IgD-negative memory B cell (primary cell): Measurements from ENCODE around the gene ALDH3A1. TPM values are rescaled to one million over a fixed set of nuclear protein-coding genes. Genes with fewer than 3 reads are reported as not detected.

Experiments used
- H3K27ac Mint-ChIP-seq, 3 donors: one replicate each; pipeline ENCODE4 v1.8.0; 2020 to 2022; ENCODE audit warnings: mild to moderate bottlenecking in 3 of 3, mixed read lengths in 3 of 3, moderate library complexity in 1 of 3
- H3K27me3 Mint-ChIP-seq: one replicate; pipeline ENCODE4 v1.8.0; 2021; ENCODE audit warnings: mixed read lengths
- H3K36me3 Mint-ChIP-seq: one replicate; pipeline ENCODE4 v1.8.0; 2020; ENCODE audit warnings: mild to moderate bottlenecking, mixed read lengths
- H3K4me1 Mint-ChIP-seq, 3 donors: one replicate each; pipeline ENCODE4 v1.8.0; 2020 to 2022; ENCODE audit warnings: mixed read lengths in 3 of 3, mild to moderate bottlenecking in 1 of 3
- H3K4me3 Mint-ChIP-seq, 4 donors: one replicate each; pipeline ENCODE4 v1.8.0; 2020 to 2022; ENCODE audit warnings: mild to moderate bottlenecking in 4 of 4, mixed read lengths in 4 of 4, moderate library complexity in 3 of 4
- H3K9me3 Mint-ChIP-seq, 3 donors: one replicate each; pipeline ENCODE4 v1.8.0; 2020 to 2021; ENCODE audit warnings: mixed read lengths in 3 of 3, mild to moderate bottlenecking in 1 of 3
- polyA plus RNA-seq: library from polyadenylated mRNA; unstranded; fragments of 300-500 nt; fragmentation: Illumina TruSeq; gene quantifications from one replicate; pipeline ENCODE4 v1.2.3, GENCODE V29; 2021

The ALDH3A1 gene
- polyA plus RNA-seq, 1 donor from 2014 or later: not detected

DNA sequence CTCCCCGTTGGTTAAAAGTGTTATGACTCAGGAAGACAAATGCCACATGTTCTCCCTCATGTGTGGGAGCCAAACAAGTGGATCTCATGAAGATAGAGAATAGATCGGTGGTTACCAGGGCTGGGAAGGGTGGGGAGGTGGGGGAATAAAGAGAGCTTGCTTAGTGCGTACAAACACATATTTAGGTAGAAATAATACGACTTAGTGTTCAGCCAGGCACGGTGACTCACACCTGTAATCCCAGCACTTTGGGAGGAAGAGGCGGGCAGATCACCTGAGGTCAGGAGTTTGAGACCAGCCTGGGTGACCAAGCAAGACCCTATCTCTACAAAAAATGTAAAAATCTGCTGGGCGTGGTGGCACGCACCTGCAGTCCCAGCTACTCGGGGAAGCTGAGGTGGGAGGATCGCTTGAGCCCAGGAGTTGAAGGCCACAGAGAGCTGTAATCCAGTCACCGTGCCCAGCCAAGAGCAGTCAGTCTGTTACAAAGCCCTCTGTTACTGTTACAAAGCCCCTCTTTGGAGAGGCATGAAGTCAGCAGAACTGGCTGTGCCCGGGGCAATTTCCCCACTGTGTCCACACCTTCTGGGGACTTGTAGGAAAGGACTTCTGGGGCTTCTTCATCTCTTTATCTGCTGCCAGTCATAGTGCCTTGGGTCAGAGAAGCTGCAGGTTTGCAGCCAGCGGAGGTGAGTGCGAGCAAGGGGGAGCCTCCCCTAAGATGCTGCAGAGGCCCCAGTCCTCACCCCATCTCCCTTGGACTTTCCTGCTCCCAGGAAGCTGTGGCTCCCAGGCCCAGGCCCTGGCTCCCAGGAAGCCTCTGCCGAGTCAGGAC lies 4.3 kb upstream of the ALDH3A1 start:
- H3K36me3 Mint-ChIP-seq: peaks cover 3% of the 10 kb centered on the region
- H3K4me1 Mint-ChIP-seq: peaks cover 18 to 27% (median 26%) of the 10 kb centered on the region in 3 donors
- peaks cover 0 to 1% (median 0%) of the 10 kb centered on the region in 3 donors for H3K9me3 Mint-ChIP-seq
- H3K27me3 Mint-ChIP-seq: peaks cover 2% of the 10 kb centered on the region
- H3K27ac Mint-ChIP-seq: peak overlapping the region in 1 of 3 donors; percentile 22
- no peak overlapping the region for H3K4me3 Mint-ChIP-seq

DNA sequence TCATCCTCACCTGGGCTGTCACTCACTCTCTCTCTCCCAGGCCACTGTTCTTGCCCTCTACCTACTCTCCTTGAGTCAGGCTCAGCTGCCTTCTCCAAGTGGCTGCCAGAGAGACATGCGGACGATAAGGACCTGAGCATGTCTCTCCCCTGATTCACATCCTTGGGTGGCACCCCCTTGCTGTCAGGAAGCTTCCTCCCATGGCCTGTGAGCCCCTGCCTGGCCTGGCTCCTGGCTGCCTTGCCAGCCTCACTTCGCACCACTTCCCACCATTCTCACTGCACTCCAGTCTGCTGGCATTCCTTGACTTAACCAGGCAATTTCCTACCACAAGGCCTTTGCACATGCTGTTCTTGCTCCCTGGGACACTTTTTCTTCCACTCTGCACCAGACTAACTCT lies 2.7 kb upstream of the ALDH3A1 start:
- Mint-ChIP-seq H3K36me3 (peaks cover 2% of the 10 kb centered on the region), H3K27ac (peak overlapping the region in 1 of 3 donors; percentile 35), H3K27me3 (peaks cover 2% of the 10 kb centered on the region), H3K4me3 (no peak overlapping the region), H3K4me1 (peaks cover 14 to 21% (median 19%) of the 10 kb centered on the region in 3 donors), H3K9me3 (peaks cover 0 to 1% (median 0%) of the 10 kb centered on the region in 3 donors)

DNA sequence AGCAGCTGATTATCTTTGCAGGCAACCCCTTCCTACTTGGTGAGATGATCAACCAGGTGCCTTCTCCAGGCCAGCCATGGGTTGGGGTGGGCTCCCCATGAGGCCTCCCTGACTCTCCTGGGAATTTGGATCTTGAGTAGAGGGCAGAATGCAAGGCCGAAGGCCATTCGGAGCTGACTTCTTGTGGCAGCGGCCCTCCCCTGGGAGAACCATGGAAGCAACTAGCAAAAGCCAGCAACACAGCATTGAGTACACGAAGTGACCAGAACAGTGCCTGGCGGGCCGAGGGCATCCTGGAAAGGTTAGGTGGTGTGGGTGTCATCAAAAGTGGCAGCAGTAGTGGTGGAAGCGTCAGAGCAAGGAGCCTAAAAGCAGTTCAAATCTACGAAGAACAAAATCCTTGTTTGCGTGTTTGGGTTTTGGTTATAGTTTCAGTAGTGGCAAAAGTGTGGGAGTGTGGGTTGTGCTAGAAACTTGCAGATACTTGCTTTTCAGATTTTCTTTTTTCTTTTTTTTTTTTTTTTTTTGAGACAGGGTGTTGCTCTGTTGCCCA lies 2.0 kb upstream of the ALDH3A1 start:
- Mint-ChIP-seq H3K4me1 (peaks cover 11 to 15% (median 12%) of the 10 kb centered on the region in 3 donors), H3K9me3 (peaks cover 0 to 1% (median 0%) of the 10 kb centered on the region in 3 donors), H3K36me3 (peaks cover 2% of the 10 kb centered on the region), H3K27ac (no peak overlapping the region), H3K4me3 (no peak overlapping the region), H3K27me3 (peaks cover 2% of the 10 kb centered on the region)

DNA sequence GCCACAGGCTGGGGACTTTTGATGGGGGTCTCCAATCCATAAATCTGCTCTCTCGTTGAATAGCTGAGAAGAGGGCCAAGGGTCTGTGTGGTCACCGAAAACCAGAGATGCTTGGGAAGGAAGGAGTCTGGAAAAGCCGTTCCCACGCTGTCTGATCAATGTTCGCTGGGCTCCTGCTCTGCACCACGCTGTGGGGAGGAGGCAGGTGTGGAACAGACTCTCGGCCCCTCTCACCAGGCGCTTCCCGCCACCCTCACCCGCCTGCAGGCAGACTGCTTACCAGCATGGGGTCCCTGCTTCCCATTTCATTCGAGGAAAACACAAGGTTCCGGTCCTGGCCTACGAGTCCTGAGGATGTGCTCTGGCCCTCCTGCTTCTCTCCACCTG lies 702 bp upstream of the ALDH3A1 start:
- no peak overlapping the region for H3K27ac Mint-ChIP-seq
- peaks cover 2 to 5% (median 4%) of the 10 kb centered on the region in 3 donors for H3K4me1 Mint-ChIP-seq
- H3K36me3 Mint-ChIP-seq: peaks cover 2% of the 10 kb centered on the region
- peaks cover 2% of the 10 kb centered on the region for H3K27me3 Mint-ChIP-seq
- no peak overlapping the region for H3K4me3 Mint-ChIP-seq
- peaks cover 0 to 1% (median 0%) of the 10 kb centered on the region in 3 donors for H3K9me3 Mint-ChIP-seq

DNA sequence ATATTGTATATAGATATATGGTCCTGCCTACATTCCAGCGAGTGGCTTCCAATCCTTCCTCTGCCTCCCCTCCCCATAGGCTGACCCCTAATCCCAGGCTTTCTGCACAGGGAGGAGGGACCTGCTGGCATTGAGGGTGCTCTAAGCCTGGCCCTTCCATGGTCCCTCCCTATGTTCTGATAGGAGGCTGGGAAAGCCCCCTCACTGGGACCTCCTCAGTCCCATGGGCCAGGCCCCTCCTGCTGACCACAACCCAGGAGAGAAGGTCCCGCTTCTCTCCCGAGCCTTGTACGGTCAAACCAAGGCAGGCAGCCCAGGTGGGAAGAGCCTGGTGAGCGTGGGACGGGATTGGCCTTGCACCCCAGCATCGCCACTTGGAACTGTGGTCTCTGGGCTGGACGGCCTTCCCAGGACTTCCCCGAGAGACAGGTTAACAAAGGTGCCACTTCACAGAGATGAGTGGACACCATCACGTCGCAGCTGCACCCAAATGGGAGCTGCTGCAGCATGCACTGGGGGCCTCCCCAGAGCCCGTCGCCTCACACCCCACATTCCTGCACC lies 859 bp downstream of the ALDH3A1 start:
- H3K27ac Mint-ChIP-seq: no peak overlapping the region
- no peak overlapping the region for H3K4me3 Mint-ChIP-seq
- peaks cover 0 to 4% (median 2%) of the 10 kb centered on the region in 3 donors for H3K4me1 Mint-ChIP-seq
- peaks cover 2% of the 10 kb centered on the region for H3K36me3 Mint-ChIP-seq
- H3K9me3 Mint-ChIP-seq: peaks cover 0 to 1% (median 0%) of the 10 kb centered on the region in 3 donors
- peaks cover 2% of the 10 kb centered on the region for H3K27me3 Mint-ChIP-seq

DNA sequence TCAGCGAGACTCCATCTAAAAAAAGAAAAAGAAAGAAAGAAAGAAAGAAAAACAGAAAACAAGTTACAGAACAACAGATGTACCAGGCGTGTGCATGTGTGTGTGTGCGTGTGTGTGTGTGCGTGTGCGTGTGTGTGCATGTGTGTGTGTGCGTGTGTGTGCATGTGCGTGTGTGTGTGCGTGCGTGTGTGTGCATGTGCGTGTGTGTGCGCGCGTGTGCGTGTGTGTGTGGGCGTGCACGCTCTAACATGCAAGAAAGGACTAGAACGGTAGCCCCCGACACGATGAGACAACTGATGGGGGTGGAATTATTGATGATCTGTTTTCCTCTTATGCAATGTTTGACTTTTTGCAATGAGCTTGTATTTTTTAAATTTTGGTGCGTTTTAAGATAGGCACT lies 1.6 kb downstream of the ALDH3A1 start:
- Mint-ChIP-seq H3K27me3 (peaks cover 2% of the 10 kb centered on the region), H3K4me1 (peaks cover 0 to 4% (median 2%) of the 10 kb centered on the region in 3 donors), H3K36me3 (peaks cover 2% of the 10 kb centered on the region), H3K9me3 (no peaks in the 10 kb centered on the region), H3K4me3 (peak overlapping the region in 1 of 4 donors; percentile 32), H3K27ac (no peak overlapping the region)

DNA sequence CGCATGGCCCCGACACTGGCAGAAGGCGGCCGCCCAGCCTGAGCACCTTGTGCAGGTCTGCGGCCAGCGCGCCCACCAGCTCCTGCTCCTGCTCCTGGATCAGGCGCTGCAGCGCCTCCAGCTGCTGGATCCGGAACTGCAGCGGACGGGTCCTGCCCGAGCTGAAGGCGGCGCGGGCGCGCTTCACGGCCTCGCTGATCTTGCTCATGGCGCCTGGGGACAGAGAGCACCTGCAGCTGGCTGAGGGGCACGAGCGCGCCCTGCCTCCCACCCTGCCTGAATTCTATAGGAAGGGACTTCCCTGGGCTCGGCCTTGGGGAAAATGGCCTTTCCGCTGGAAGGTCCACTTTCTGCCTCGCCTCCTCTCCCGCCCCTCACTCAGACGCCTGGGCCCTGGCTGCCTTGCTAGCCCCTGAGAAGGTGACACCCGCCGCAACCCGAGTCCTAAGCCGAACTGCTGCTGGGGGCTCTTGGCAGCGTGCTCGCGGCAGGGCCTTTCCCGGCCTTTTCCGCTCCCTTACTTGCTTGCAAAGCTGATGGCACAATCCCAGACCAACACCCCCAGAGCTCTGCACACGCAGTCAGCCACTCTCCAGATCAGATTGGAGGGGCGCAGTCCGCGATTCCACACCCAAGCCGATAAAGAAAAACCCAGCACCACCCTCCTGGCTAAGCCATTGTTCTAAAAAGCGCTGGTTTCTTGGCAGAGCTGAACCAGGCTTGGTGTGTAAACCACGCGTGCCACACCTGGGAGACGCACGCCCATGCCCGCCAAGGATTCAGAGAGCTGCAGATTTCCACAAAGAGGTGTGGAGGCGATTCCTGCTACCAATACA lies 3.0 kb downstream of the ALDH3A1 start:
- Mint-ChIP-seq H3K9me3 (no peaks in the 10 kb centered on the region), H3K27ac (no peak overlapping the region), H3K4me3 (peak overlapping the region in 3 of 4 donors; percentile 50 to 75 (median 66)), H3K27me3 (peaks cover 2% of the 10 kb centered on the region), H3K4me1 (peaks cover 0 to 2% (median 0%) of the 10 kb centered on the region in 3 donors), H3K36me3 (peaks cover 2% of the 10 kb centered on the region)

DNA sequence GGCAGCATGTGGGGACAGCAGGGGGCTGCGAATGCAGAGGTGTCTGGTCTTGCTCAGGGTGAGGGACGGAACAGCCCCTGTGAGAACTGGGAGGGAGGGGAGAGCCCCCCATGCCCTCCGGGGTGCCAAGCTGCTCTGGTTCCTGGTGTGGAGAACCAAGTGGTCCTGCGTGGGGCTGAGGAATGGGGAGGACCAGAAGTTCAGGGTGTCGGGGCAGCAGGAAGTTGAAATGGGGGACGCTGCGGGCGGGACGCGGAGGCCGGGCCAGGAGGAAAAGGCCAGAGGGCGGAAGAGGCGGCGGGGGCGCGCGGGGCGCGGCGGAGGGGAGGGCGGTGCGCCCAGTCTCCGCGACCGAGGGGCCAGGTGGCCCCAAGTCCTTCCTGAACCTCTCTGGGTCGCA lies 3.6 kb downstream of the ALDH3A1 start:
- Mint-ChIP-seq H3K27ac (no peak overlapping the region), H3K36me3 (peaks cover 2% of the 10 kb centered on the region), H3K4me3 (peak overlapping the region in 3 of 4 donors; percentile 75 to 90 (median 84)), H3K9me3 (no peaks in the 10 kb centered on the region), H3K4me1 (peaks cover 0 to 2% (median 0%) of the 10 kb centered on the region in 3 donors), H3K27me3 (peaks cover 2% of the 10 kb centered on the region)

DNA sequence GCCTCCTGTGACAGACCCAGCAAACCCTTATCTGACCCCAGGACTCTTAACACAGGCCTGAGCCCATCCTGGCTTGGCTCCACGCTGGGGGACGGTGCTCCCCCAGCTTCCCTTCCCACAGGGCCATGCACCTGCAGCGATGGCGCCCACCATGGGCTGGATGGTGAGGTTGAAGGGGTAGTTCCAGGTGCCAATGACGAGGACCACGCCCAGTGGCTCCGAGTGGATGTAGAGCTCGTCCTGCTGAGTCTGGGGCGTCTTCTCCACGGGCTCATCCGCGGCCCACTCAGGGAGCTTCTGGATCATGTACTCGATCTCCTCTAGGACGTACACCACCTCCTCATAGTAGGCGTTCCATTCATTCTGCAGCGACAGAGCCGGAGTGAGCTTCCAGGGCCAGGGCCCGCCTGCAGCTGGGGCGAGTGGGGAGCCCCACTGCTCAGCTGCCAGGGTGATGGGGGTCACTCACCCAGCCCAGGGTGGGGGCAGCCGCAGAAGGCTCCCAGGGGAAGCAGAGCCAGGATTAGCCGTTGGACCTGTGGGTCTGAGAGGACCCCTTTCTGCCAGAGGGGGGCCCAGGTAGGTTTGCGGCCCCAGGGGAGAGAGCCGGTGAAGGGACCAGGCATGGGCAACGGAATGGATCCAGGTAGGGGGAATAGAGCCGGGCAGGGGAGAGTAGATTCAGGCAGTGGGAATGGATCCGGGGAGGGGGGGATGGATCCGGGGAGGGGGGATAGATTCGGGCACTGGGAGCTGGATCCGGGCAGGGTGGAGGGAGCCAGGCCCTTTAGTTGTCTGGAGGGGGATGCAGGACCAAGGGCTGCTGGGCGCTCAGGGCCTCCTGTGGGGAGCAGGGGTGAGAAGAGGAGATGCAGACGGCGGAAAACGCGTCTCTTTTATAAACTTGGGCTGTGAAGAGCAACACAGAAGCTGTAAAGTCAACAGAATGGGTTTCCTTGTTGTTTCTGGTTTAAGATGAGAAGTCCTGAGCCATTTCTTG lies 4.7 kb downstream of the ALDH3A1 start:
- no peaks in the 10 kb centered on the region for H3K36me3 Mint-ChIP-seq
- H3K27ac Mint-ChIP-seq: peak overlapping the region in 1 of 3 donors; percentile 19
- H3K27me3 Mint-ChIP-seq: no peaks in the 10 kb centered on the region
- H3K4me3 Mint-ChIP-seq: peak overlapping the region in 3 of 4 donors; percentile 43 to 70 (median 70)
- H3K4me1 Mint-ChIP-seq: no peaks in the 10 kb centered on the region
- H3K9me3 Mint-ChIP-seq: no peaks in the 10 kb centered on the region

DNA sequence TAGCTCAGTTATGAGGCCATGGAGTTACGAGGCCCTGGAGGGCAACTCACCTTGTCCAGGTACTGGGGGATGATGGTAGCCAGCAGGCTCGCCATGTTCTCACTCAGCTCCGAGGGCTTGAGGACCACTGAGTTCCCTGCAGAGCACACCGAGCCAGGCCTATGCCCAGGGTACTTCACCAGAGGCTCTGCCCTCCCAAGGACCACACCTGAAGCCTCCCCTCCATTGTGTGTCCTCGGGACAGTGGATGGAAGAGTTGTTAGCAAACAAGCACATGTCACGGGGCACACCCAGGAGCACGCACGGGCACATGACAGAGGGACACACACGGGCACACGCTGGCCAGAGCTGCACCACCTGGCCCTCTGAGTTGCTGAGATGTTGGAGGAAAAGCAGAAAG lies 5.6 kb downstream of the ALDH3A1 start:
- Mint-ChIP-seq H3K36me3 (no peaks in the 10 kb centered on the region), H3K27me3 (no peaks in the 10 kb centered on the region), H3K27ac (no peak overlapping the region), H3K9me3 (no peaks in the 10 kb centered on the region), H3K4me1 (no peaks in the 10 kb centered on the region), H3K4me3 (peak overlapping the region in 1 of 4 donors; percentile 33)

DNA sequence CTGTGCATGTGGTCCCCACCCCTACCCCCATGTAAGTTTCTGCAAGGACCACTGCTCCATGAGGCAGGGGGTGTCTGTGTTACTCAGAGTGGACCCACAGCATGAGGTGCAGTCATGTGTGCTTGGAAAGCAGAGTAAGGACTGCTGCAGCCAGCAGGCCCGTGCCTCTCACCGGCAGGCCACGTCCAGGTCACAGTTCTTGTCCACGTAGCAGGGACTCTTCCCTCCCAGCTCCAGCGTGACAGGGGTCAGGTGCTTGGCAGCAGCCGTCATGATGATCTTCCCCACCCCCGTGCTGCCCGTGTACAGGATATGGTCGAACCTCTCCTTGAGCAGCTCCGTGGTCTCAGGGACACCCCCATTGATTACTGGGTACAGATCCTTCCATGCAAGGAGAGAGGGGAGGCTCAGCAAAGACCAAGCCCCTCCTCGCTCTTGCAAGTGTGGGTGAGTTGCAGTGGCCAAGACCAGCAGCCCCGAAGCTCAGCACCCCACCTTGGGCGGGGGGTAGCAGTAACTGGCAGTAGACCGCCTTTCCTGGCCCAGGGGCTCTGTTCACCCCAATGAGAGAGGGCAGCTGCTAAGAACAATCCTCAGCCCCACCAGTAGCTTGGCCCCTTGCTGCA lies 6.2 kb downstream of the ALDH3A1 start:
- H3K27me3 Mint-ChIP-seq: no peaks in the 10 kb centered on the region
- no peak overlapping the region for H3K27ac Mint-ChIP-seq
- no peaks in the 10 kb centered on the region for H3K4me1 Mint-ChIP-seq
- H3K4me3 Mint-ChIP-seq: no peak overlapping the region
- no peaks in the 10 kb centered on the region for H3K9me3 Mint-ChIP-seq
- no peaks in the 10 kb centered on the region for H3K36me3 Mint-ChIP-seq

DNA sequence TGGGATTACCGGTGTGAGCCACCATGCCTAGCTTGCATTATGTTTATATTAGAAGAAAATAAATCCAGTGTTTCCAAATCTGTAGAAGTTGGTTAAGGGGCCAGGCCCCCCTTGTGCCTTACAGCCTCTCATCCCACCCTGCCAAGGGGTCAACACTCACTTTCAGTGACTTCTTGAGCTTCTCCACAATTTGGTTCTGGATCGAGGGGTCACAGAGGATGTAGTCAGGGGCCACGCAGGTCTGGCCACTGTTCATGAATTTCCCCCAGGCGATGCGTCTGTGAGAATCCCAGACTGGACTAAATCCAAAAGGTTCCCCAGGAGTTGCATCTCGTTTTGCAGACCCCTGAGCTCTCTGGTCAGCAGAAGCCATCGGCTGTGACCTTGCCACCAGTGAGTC lies 7.2 kb downstream of the ALDH3A1 start:
- no peaks in the 10 kb centered on the region for H3K36me3 Mint-ChIP-seq
- H3K27me3 Mint-ChIP-seq: no peaks in the 10 kb centered on the region
- H3K4me1 Mint-ChIP-seq: no peaks in the 10 kb centered on the region
- H3K9me3 Mint-ChIP-seq: no peaks in the 10 kb centered on the region
- H3K27ac Mint-ChIP-seq: no peak overlapping the region
- H3K4me3 Mint-ChIP-seq: no peak overlapping the region
